Liver (tissue), 9 donors: ENCODE data around the gene CCND1. TPM values are rescaled to one million over a fixed set of nuclear protein-coding genes. Genes with fewer than 3 reads are reported as not detected.

ENCODE experiments used
- DNase-seq: peaks from one replicate; pipeline ENCODE4 v3.0.0-alpha.2; 2017; ENCODE audit warnings: low spot score
- H3K27ac ChIP-seq, 2 donors: one replicate each; pipeline ENCODE4 v1.7.0; 2013; ENCODE audit warnings: inconsistent platforms in 2 of 2, low read length in 2 of 2, control low read depth in 1 of 2, low read depth in 1 of 2, mild to moderate bottlenecking in 1 of 2
- H3K27me3 ChIP-seq, 4 donors: one replicate each; pipeline versions ENCODE4 v1.6.1 to v1.7.0; 2013; ENCODE audit warnings: low read length in 3 of 4, inconsistent platforms in 1 of 4, mild to moderate bottlenecking in 1 of 4, moderate library complexity in 1 of 4; ENCODE audit not compliant: control insufficient read depth in 4 of 4, insufficient read depth in 4 of 4
- H3K36me3 ChIP-seq, 4 donors: one replicate each; pipeline versions ENCODE4 v1.6.1 to v1.7.0; 2013; ENCODE audit warnings: low read length in 3 of 4, mild to moderate bottlenecking in 3 of 4, low read depth in 1 of 4, moderate library complexity in 1 of 4; ENCODE audit not compliant: control insufficient read depth in 4 of 4, insufficient read depth in 3 of 4
- H3K4me1 ChIP-seq, 4 donors: one replicate each; pipeline versions ENCODE4 v1.6.1 to v1.7.0; 2013; ENCODE audit warnings: low read length in 3 of 4, mild to moderate bottlenecking in 3 of 4, moderate library complexity in 1 of 4; ENCODE audit not compliant: control insufficient read depth in 4 of 4, insufficient read depth in 4 of 4
- H3K4me3 ChIP-seq, 3 donors: one replicate each; pipeline versions ENCODE4 v1.6.1 to v1.7.0; 2013; ENCODE audit warnings: low read length in 3 of 3, control low read depth in 1 of 3, low read depth in 1 of 3, mild to moderate bottlenecking in 1 of 3
- H3K9ac ChIP-seq, 2 donors: one replicate each; pipeline ENCODE4 v1.7.0; 2013; ENCODE audit warnings: low read length in 2 of 2, mild to moderate bottlenecking in 2 of 2, moderate library complexity in 2 of 2, control low read depth in 1 of 2, low read depth in 1 of 2
- H3K9me3 ChIP-seq, 4 donors: one replicate each; pipeline versions ENCODE4 v1.6.1 to v1.7.0; 2013; ENCODE audit warnings: low read length in 3 of 4; ENCODE audit not compliant: control insufficient read depth in 4 of 4
- ATF3 ChIP-seq: IDR thresholded peaks from 2 replicates; pipeline ENCODE4 v1.6.1; 2016; ENCODE audit warnings: antibody characterized with exemption
- EGR1 ChIP-seq, 2 donors: IDR thresholded peaks; 2 replicates each; pipeline ENCODE4 v1.6.1; 2016 to 2018; ENCODE audit warnings: antibody characterized with exemption in 2 of 2, low read depth in 2 of 2
- FOXA1 ChIP-seq: IDR thresholded peaks from 2 replicates; pipeline ENCODE4 v1.6.1; 2016; ENCODE audit warnings: antibody characterized with exemption
- FOXA2 ChIP-seq: IDR thresholded peaks from 2 replicates; pipeline ENCODE4 v1.6.1; 2016; ENCODE audit warnings: antibody characterized with exemption
- GABPA ChIP-seq, 2 donors: IDR thresholded peaks in 1 of 2; conservative IDR thresholded peaks in 1 of 2; 2 replicates each; pipeline ENCODE4 v1.6.1; 2016; ENCODE audit warnings: antibody characterized with exemption in 2 of 2, mild to moderate bottlenecking in 1 of 2, moderate library complexity in 1 of 2
- HNF4A ChIP-seq, 2 donors: conservative IDR thresholded peaks; 2 replicates each; pipeline ENCODE4 v1.6.1; 2016; ENCODE audit warnings: antibody characterized with exemption in 2 of 2, mild to moderate bottlenecking in 2 of 2
- HNF4G ChIP-seq: IDR thresholded peaks from 2 replicates; pipeline ENCODE4 v1.6.1; 2016; ENCODE audit warnings: antibody characterized with exemption
- JUND ChIP-seq, 2 donors: IDR thresholded peaks; 2 replicates each; pipeline ENCODE4 v1.6.1; 2016; ENCODE audit warnings: antibody characterized with exemption in 2 of 2
- NR2F2 ChIP-seq: IDR thresholded peaks from 2 replicates; pipeline ENCODE4 v1.6.1; 2016; ENCODE audit warnings: antibody characterized with exemption
- RAD21 ChIP-seq, 2 donors: IDR thresholded peaks; 2 replicates each; pipeline ENCODE4 v1.6.1; 2016; ENCODE audit warnings: antibody characterized with exemption in 2 of 2, mild to moderate bottlenecking in 2 of 2
- RXRA ChIP-seq, 2 donors: IDR thresholded peaks; 2 replicates each; pipeline ENCODE4 v1.6.1; 2017 to 2018; ENCODE audit warnings: antibody characterized with exemption in 2 of 2, mild to moderate bottlenecking in 1 of 2
- SP1 ChIP-seq: IDR thresholded peaks from 2 replicates; pipeline ENCODE4 v1.6.1; 2018; ENCODE audit warnings: antibody characterized with exemption, mild to moderate bottlenecking
- TAF1 ChIP-seq: conservative IDR thresholded peaks from 2 replicates; pipeline ENCODE4 v1.6.1; 2016; ENCODE audit warnings: antibody characterized with exemption, mild to moderate bottlenecking
- YY1 ChIP-seq: IDR thresholded peaks from 2 replicates; pipeline ENCODE4 v1.6.1; 2016; ENCODE audit warnings: antibody characterized with exemption, mild to moderate bottlenecking
- WGBS: extraction: QIAGEN DNeasy Blood & Tissue Kit; methylation state at CpG from one replicate; pipeline ENCODE4 v1.1.7; 2013; 5-methylcytosine and 5-hydroxymethylcytosine counted together
- polyA plus RNA-seq, 2 donors: library from polyadenylated mRNA; stranded (reverse) in 1 of 2; unstranded in 1 of 2; fragments of 200-250 nt in 1 of 2; fragments of >200 nt in 1 of 2; fragmentation: Nextera tagmentation in 1 of 2; extraction: Ambion mirVana in 1 of 2; gene quantifications; one replicate each; pipeline versions ENCODE4 v1.2.1 to v1.2.3, GENCODE V29; 2013 to 2015
- total RNA-seq, 2 donors: library from RNA; depleted of rRNA; stranded (reverse); fragments of >200 nt; gene quantifications; one replicate each; pipeline ENCODE4 v1.2.3, GENCODE V29; 2014
- TF ChIP-seq, protein P1 (sequence below): fragments of 150-350 bp; IDR thresholded peaks from 2 replicates; pipeline ENCODE4 v1.5.1; 2017; ENCODE audit warnings: improper control_type of control experiment, low read depth, low read length; ENCODE audit not compliant: missing input control
- TF ChIP-seq, protein P2 (sequence below): IDR thresholded peaks from 2 replicates; pipeline ENCODE4 v1.6.1; 2016; ENCODE audit warnings: antibody characterized with exemption, mild to moderate bottlenecking
- TF ChIP-seq, protein P3 (sequence below): IDR thresholded peaks from 2 replicates; pipeline ENCODE4 v1.6.1; 2016; ENCODE audit warnings: antibody characterized with exemption
- donor health status: healthy.
- donor health status: healthy.
- donor health status: healthy.
- donor health status: healthy.
- donor health status: healthy.

CCND1 gene
- total and polyA plus RNA-seq, 4 donors, result 28.9 to 100 (median 53.3) TPM

GRCh38 chr11:69639831-69640230 is 1.1 kb upstream of the CCND1 start (continued):
- TF ChIP-seq ATF3 (no peak), RXRA (IDR thresholded peaks at IDR 0.05) (no peak), NR2F2 (no peak)
- TF ChIP-seq, protein P1, sequence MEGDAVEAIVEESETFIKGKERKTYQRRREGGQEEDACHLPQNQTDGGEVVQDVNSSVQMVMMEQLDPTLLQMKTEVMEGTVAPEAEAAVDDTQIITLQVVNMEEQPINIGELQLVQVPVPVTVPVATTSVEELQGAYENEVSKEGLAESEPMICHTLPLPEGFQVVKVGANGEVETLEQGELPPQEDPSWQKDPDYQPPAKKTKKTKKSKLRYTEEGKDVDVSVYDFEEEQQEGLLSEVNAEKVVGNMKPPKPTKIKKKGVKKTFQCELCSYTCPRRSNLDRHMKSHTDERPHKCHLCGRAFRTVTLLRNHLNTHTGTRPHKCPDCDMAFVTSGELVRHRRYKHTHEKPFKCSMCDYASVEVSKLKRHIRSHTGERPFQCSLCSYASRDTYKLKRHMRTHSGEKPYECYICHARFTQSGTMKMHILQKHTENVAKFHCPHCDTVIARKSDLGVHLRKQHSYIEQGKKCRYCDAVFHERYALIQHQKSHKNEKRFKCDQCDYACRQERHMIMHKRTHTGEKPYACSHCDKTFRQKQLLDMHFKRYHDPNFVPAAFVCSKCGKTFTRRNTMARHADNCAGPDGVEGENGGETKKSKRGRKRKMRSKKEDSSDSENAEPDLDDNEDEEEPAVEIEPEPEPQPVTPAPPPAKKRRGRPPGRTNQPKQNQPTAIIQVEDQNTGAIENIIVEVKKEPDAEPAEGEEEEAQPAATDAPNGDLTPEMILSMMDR, result no peak

DNA sequence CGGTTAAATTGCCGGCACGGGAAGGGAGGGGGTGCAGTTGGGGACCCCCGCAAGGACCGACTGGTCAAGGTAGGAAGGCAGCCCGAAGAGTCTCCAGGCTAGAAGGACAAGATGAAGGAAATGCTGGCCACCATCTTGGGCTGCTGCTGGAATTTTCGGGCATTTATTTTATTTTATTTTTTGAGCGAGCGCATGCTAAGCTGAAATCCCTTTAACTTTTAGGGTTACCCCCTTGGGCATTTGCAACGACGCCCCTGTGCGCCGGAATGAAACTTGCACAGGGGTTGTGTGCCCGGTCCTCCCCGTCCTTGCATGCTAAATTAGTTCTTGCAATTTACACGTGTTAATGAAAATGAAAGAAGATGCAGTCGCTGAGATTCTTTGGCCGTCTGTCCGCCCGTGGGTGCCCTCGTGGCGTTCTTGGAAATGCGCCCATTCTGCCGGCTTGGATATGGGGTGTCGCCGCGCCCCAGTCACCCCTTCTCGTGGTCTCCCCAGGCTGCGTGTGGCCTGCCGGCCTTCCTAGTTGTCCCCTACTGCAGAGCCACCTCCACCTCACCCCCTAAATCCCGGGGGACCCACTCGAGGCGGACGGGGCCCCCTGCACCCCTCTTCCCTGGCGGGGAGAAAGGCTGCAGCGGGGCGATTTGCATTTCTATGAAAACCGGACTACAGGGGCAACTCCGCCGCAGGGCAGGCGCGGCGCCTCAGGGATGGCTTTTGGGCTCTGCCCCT is 529 bp upstream of the CCND1 start:
- WGBS, result 2% methylated on average over 43 of the region's 43 CpGs
- H3K4me3 ChIP-seq, result peak overlapping the region; percentile 23 to 94 (median 49)

DNA sequence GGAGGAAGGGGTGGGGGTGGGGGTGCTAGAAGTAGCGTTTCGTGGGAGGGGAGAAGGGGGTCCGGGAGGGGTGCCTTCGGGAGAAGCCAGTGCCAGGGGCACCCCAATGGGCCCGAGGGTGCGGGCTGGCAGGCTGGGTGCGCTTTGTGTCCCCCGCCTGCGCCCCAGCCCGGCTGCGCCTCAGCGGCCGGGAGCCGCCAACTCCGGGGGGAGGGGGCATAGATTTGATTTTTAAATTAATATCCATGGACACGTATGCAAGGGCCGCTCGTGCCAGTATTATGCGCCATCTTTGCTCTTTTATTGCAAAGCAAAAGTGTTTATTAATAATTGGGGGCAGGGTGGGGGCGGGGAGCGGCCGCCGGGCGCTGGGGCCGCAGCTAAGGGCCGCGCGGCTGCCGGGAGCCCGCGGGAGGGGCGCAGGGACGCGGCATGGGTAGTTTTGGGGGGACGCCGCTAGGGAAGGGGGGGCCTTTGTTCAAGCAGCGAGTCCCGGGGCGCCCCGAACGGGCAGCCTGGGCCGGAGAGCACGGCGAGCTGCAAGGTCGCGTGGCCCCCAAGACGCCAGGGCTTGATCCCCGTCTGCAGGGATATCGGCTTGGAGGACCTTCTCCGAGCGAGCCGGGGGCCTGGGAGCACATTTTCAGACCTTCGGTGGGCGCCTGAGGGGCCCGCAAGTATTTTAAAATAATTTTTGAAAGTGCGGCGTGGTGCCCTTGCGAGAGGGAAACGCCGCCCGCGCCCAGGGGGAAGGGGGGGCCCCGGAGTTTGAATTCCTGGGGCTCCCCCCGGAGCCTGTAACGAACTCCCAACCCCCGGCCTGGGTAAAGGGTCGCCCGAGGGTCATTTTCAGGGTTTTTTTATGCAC is 959 bp downstream of the CCND1 start:
- peak overlapping the region; percentile 70 to 78 for H3K9ac ChIP-seq
- peaks cover 0 to 18% (median 2%) of the 10 kb centered on the region in 4 donors for H3K36me3 ChIP-seq
- WGBS, result under 1% methylated on average over 68 of the region's 68 CpGs
- H3K27me3 ChIP-seq, result no peaks in the 10 kb centered on the region
- peak overlapping the region; percentile 92 to 96 for H3K27ac ChIP-seq
- no peaks in the 10 kb centered on the region for H3K9me3 ChIP-seq
- TF ChIP-seq FOXA1, result no peak
- TF ChIP-seq, protein P2, sequence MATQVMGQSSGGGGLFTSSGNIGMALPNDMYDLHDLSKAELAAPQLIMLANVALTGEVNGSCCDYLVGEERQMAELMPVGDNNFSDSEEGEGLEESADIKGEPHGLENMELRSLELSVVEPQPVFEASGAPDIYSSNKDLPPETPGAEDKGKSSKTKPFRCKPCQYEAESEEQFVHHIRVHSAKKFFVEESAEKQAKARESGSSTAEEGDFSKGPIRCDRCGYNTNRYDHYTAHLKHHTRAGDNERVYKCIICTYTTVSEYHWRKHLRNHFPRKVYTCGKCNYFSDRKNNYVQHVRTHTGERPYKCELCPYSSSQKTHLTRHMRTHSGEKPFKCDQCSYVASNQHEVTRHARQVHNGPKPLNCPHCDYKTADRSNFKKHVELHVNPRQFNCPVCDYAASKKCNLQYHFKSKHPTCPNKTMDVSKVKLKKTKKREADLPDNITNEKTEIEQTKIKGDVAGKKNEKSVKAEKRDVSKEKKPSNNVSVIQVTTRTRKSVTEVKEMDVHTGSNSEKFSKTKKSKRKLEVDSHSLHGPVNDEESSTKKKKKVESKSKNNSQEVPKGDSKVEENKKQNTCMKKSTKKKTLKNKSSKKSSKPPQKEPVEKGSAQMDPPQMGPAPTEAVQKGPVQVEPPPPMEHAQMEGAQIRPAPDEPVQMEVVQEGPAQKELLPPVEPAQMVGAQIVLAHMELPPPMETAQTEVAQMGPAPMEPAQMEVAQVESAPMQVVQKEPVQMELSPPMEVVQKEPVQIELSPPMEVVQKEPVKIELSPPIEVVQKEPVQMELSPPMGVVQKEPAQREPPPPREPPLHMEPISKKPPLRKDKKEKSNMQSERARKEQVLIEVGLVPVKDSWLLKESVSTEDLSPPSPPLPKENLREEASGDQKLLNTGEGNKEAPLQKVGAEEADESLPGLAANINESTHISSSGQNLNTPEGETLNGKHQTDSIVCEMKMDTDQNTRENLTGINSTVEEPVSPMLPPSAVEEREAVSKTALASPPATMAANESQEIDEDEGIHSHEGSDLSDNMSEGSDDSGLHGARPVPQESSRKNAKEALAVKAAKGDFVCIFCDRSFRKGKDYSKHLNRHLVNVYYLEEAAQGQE, result no peak
- TF ChIP-seq, protein P3, sequence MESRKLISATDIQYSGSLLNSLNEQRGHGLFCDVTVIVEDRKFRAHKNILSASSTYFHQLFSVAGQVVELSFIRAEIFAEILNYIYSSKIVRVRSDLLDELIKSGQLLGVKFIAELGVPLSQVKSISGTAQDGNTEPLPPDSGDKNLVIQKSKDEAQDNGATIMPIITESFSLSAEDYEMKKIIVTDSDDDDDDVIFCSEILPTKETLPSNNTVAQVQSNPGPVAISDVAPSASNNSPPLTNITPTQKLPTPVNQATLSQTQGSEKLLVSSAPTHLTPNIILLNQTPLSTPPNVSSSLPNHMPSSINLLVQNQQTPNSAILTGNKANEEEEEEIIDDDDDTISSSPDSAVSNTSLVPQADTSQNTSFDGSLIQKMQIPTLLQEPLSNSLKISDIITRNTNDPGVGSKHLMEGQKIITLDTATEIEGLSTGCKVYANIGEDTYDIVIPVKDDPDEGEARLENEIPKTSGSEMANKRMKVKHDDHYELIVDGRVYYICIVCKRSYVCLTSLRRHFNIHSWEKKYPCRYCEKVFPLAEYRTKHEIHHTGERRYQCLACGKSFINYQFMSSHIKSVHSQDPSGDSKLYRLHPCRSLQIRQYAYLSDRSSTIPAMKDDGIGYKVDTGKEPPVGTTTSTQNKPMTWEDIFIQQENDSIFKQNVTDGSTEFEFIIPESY, result no peak
- no peak for TF ChIP-seq HNF4G
- no peak for TF ChIP-seq ATF3
- TF ChIP-seq GABPA (IDR thresholded peaks at IDR 0.05 in 1 of 2, conservative IDR thresholded peaks at IDR 0.05 in 1 of 2), result no peak
- no peak for TF ChIP-seq EGR1 (IDR thresholded peaks at IDR 0.05; ENCODE audit: low read depth in 2 of 2)
- no peak for TF ChIP-seq TAF1
- TF ChIP-seq, protein P1, result no peak
- no peak for TF ChIP-seq HNF4A (conservative IDR thresholded peaks at IDR 0.05)
- TF ChIP-seq JUND (IDR thresholded peaks at IDR 0.05), result no peak
- no peak for TF ChIP-seq RAD21 (IDR thresholded peaks at IDR 0.05)
- TF ChIP-seq FOXA2, result no peak
- TF ChIP-seq SP1, result no peak
- TF ChIP-seq NR2F2, result no peak
- peak overlapping the region; percentile 59 to 95 (median 94) for H3K4me3 ChIP-seq
- H3K4me1 ChIP-seq, result peaks cover 17 to 58% (median 39%) of the 10 kb centered on the region in 4 donors
- DNase-seq, result no peak

More for the DNA sequence above, 529 bp upstream of the CCND1 start:
- H3K27ac ChIP-seq, result peak overlapping the region; percentile 45 to 73
- no peak for DNase-seq
- no peak for TF ChIP-seq TAF1
- TF ChIP-seq YY1, result peak; percentile 72
- H3K27me3 ChIP-seq, result no peaks in the 10 kb centered on the region
- H3K36me3 ChIP-seq, result peaks cover 0 to 14% (median 0%) of the 10 kb centered on the region in 4 donors
- H3K9me3 ChIP-seq, result no peaks in the 10 kb centered on the region
- peak overlapping the region; percentile 27 to 60 for H3K9ac ChIP-seq
- peaks cover 22 to 71% (median 48%) of the 10 kb centered on the region in 4 donors for H3K4me1 ChIP-seq
